Fibroblast of gingiva (primary cell): ENCODE data around the gene SRSF12.

ENCODE experiments used
- DNase-seq: peaks from one replicate; pipeline ENCODE4 v3.0.0-alpha.2; 2011; ENCODE audit warnings: low read depth

SRSF12 gene

DNA sequence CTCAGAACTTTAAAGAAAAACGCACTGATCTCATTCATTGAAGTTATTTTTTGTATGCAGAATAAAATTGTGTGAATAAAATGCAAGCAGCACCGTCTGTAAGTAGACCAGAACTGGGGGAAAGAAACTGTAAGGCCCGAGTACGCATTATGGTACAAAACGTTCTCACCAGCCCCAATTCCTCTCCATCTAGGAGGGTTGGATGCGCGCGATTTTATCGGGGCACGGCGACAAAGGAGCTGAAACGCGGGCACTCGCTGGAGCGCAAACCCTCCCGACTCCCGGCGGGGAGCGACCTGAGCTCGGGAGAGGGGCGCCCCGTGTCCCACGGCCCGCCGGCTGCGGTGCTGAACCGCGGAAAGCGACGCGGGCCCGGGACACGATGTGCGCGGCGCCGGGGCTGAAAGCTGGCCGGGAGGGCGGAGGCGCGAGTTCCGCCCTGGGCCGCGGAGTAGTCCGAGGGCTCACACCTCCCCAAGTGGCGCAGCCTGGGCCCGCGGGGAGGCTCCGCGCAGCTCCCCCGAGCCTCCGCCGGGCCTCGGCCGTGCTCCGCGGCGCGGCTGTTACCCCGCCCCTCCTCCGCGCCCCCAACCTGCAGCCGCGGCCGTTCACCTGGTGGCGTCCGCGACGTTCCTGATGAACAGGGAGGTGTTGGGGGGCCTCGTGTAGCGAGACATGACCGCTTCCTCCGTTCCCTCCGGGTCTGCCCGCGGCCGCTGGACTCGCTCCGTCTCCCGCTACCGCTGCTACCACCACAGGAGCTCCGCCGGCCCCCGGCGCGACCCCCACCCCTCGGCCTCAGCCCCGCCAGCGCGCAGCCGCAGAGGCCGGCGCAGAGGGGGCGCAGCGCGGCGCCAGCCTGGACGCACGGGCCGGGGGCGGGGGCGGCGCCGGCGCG is at the start of gene SRSF12:
SRSF12 (minus strand) TSS at position 861 of the 898 bp plus-strand sequence; CDS start at position 677, 184 bp downstream.
- DNase-seq, result peak; percentile 20

DNA sequence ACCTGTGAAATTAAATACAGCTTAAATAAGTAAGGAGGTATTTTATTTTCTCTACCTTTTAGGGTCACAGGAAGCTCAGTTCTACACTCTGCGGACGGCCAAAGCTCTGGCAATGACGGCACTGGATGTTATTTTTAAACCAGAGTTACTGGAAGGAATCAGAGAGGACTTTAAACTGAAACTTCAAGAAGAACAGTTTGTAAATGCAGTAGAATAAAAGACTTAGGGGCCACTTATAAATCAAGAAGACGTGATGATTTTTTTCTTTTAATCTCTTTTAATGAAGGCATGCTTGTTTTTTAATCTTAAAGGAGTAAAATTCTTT is 44.1 kb upstream of the SRSF12 start:
- DNase-seq, result no peak

DNA sequence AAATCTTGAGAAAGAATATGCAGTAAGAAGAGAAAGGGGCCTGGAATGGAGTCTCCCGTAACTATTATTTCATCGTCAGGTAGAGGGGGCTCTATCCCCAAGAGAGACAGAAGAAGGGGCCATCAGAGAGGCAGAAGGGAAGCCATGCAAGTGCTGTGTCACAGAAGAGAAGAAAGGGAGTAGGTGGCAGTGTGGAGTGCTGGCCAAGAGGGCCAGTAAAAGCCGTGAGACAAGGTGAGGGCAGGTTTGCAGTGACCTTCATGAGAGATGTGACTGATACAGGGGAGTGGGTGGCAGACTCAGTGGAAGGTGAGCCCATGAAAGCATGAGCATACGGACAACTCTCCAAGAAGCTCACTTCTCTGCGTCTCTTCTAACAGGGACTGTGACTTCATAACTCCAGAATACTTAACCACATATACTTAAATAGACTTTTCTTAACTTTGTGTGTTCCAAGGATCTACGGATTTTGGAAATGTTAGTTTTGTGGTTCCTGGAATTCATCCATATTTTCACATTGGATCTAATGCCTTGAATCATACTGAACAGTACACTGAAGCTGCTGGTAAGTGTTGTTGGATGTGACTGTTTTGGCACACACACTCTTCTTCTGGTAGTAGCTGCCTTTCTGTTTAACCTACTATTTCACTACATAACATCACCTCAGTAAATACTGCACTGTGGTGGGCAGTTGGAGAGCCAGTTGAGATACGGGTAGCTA is 43.6 kb upstream of the SRSF12 start:
- DNase-seq, result no peak

DNA sequence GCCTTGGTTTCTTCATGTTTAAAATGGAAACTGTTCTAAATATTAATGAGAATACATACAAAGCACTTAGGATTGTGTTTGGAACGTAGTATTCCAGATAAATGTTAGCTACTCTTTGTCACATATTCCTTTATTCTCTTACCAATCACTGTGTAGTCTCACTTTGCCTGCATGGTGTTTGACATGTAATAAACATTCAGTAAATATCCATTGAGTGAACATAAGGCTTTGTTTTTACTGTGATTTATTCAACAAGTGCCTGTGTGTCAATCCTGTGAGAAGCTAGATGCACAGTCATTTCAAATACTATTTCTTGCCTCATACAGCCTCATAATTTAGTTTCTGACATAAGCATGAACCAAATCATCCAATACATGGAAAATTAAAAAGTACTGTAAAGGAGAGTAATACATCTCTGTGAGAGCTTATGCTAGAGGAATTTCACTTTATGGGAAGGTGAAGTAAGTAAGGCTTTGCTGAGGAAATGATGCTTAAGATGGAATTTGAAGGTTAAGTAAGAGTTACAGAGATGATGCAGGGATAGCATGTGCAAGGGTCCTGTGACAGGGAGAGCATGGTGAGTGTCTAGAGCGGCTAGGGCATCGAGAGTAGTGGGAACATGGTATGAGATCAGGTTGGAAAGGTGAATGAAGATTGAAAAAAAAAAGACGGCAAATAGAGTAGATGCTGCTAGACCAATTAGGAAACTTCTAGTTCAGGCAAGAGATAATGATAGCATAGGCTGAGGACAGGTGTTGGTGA is 42.6 kb upstream of the SRSF12 start:
- no peak for DNase-seq

DNA sequence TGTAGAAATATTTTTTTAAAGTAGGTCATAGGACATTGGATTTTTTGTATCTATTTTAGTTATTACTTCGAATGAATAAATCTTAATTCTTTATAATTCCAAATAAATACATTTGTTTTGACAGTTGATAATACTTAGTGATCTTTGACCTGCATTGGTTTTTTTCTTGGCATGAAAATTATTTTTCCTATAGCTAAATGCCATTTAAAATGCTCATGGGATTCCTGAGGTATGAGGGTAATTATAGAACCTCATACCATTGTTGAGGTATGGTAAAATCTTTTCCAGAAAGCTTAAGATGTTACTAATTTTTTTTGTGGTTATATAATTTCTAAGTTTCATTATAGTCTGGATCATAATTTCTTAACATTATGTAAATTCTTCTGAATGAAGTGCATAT is 36.3 kb upstream of the SRSF12 start:
- DNase-seq, result no peak

DNA sequence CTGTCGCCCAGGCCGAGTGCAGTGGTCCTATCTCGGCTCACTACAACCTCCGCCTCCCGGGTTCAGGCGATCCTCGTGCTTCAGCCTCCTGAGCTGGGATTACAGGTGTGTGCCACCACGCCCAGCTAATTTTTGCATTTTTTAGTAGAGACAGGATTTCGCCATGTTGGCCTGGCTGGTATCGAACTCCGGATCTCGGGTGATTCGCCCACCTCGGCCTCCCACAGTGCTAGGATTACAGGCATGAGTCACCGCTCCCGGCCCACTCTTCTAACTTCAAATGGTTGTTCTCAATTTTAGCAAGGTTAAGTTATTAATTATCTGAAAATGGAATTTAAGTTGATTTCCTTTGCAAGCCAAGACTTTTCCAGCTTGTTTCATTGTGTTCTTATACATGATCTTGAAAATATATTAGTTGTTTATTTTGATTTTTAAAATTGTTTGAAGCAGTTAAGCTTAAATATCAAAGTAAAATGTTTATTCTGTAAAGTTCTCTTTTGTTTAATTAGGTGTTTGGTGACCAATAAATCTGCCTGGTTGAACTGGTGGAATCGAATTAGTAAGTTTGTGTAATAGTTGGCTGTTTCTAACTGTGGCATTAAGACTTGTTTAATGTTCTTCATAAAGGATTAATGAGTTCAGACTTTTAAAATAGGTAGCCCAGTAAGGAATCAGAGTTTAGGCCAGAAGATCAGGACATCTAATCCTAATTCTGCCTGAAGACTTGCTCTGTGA is 30.3 kb upstream of the SRSF12 start:
- no peak for DNase-seq

DNA sequence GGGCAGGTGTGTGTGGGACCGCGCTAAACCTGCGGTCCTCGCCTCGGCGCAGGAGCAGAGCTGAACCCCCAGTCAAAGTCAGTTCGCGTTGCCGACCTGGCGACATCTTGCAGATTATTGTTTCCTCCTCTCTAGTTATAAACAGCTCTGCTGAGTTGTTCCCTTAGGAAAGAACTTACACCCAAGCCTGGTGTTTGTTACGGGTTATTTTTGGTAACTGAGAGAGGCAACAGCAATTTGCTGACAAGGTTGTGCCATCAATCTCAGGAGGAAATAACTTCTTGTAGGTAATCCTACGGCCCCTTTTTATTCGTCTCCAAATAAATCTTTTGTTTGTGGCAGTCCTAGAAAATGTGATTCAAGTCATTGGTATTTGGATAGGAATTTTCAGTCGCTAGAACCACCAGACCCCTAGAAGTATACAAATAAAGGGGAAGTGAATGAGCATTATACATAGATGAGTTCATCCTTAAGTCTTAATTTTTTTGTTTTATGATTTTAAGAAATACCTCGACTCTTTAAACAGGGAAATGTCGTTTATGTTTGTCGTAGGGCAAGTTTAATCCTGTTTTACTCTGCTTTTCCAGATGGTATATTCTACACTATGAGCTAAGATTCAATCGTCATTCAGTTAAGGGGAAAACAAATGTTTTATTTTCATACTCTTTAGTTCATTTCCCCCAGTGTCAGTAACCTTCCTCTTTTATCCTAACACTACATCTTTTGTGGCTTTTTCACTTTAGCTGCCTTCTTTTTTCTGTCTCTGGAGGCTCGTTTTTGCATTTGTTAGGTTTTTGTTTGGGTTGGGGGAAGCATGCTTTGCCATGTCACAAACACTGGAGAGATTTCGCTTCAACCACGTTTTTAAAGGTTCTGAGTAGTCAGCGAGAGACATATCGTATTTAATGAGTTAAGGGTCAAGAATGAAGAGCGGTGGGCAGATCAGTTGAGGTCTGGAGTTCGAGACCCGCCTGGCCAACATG is 29.1 kb upstream of the SRSF12 start:
- DNase-seq, result no peak

DNA sequence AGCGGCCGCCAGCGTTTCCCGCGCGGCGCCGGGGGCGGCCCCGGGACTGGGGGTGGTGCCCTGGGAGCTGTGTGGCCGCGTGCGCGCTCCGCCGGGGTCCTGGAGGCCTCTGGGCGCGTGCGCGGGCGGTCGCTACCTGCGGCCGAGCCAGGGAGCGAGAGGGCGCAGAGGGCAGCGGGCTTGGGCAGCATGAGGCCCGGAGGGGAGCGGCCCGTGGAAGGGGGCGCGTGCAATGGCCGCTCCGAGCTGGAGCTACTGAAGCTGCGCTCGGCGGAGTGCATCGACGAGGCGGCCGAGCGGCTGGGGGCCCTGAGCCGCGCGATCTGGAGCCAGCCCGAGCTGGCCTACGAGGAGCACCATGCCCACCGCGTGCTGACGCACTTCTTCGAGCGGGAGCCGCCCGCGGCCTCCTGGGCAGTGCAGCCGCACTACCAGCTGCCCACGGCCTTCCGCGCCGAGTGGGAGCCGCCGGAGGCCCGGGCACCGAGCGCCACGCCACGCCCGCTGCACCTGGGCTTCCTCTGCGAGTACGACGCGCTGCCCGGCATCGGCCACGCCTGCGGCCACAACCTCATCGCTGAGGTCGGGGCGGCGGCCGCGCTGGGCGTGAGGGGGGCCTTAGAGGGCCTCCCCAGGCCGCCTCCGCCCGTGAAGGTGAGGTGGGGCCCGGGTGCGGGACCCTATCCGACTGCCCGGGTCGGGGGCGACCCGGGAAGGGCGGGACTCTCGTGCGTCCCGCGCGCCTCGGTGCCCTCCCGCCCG is 28.3 kb upstream of the SRSF12 start, which contains the start of gene PM20D2:
PM20D2 (plus strand) TSS at position 100 of the 762 bp plus-strand sequence; CDS start at position 190, 90 bp downstream.
- DNase-seq, result peak; percentile 27

DNA sequence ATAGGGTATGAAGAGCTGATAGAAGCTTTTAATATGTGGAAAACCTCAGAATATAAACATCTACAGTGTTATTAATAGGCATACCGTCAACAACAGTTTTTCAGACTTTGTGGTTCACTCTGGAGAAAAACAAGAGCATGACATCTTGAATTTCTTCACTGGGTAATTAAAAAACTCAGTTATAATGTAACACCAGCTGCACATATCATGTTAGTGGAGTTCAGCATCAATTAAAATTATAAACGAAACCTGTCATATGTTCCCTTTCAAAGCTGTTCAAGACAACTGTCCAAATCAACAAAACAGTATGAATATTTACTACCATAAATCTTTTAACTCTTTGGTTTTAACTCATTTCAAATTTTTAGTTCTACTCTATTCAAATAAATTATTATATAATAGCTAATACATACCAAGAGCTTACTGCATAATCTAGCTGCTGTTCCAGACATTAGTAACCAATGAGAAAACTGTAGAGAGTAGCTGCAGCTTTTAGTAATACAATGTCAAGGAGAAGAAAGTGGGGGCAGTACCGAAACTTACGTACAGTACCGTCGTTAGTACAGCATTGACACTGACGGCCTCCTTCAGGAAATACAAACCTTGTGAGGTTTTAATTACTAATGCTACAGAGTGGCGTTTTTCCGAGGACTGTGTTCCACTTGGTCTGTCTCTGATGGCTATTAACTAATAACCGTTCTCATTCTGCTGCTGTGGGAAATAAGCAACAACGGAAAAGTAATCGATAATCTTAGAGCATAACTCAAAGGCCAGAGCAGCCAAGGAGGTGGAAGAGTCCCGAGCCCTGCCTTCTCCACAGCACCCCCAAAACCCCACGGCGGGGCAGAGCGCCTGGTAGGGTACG is 27.5 kb upstream of the SRSF12 start:
- DNase-seq, result no peak

DNA sequence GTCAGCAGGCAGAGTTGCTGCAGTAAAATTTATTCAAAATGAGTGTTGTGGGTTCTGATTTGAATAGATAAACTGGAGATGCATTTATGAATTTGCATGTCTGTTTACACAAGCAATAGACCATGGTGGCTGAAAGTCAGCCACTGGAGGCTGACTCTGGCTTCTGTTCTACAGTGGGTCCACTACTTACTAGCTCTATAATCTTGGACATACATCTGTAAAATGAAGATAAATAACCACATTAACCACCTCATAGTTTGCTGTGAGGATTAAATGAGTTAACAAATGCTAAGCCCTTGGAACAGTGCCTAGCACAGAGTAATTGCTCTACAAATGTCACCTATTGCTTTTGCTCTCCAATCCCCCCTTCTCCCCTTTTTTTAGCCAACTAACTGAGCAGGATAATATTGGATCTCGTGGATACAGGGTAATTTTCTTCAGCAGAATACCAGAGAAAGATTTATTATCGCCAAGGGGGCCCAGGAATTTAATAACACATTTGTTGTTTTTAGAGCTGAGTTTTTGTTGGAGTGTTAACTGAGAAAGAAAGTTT is 26.6 kb upstream of the SRSF12 start:
- DNase-seq, result no peak

DNA sequence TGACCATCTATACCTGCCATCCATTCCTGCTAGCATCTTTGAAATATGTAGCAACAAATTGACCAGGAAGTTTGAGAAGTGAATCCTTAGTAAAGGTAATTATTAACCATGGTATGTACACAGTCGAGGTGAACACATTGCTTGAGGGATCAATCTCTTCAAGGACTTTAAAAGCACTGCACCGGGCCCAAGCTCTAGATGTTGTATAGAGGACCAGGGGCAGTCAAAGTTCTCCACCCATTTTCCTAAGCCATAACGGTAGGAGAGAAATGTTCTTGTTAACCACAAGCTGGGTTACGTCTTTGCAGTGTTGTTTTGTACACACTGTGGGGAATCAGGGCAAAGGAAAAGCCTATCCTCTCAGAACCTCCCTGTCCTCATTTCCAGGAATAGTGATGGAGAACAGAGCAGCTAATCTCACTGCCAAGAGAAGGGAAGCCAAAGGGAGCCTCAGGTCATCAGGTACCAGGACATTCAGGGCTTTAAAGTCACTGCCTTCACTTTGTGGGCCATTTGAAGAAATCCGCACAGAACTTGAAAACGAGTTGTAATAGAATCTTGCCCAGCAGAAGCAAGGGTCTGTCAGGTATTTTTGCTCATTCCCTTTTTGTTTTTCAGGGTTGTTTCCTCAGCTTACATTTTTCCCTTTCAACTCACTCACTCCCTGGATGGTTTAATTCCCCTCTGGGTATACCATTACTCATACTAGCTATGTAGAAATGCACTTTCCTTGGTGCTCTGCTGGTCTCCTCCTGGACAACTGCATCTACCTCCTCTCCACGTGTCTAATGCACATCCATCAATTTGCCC is 22.7 kb upstream of the SRSF12 start:
- DNase-seq, result no peak

DNA sequence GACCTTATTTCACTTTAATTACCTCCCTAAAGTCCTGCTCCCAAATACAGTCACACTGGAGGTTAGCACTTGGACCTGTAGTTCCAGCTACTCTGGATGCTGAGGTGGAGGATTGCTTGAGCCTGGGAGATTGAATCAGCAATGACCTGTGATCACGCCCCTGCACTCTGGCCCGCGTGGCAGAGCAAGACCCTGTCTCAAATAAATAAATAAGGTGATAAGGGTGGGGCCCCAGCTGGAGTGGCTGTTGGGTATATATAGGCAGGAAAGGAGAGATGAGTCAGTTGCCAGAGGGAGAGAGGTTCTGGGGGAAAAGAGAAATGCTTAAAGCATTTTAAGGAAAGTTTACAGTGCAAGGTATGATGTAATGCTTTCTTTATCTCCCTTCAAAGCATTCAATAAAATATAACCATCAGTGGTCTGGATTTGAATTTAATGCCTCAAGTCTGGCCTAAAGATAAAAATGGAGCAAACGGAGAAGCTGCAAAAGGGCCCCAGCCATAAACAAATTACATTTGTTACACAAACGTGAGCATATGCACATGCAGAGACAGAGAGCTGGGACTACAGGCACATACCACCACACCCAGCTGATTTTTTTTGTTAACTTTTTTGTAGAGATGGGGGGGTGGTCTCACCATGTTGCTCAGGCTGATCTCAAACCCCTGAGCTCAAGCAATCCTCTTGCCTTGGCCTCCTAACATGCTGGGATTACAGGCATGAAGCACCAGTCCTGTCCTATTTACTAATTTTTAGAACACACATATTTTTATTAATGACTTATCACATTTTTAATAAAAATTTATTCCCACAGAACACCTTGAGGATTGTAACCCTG is 21.9 kb upstream of the SRSF12 start:
- no peak for DNase-seq

DNA sequence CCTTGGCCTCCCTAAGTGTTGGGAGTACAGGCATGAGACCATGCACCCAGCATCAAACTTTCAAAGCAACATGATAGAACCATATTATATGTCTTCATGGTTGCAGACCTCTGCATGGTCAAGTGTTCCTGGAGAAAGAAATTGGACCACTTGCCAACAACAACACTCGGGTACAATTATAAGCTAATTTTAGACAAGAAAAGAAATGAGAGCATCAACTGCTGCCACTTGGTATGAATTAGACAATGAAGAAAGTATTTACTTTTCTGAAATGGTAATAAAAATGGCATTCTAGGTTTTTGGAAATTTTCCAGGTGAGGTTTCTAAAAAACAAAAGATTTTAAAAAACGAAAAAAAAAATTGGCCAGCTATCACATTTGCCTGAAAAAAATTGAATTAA is 20.3 kb upstream of the SRSF12 start:
- DNase-seq, result no peak

DNA sequence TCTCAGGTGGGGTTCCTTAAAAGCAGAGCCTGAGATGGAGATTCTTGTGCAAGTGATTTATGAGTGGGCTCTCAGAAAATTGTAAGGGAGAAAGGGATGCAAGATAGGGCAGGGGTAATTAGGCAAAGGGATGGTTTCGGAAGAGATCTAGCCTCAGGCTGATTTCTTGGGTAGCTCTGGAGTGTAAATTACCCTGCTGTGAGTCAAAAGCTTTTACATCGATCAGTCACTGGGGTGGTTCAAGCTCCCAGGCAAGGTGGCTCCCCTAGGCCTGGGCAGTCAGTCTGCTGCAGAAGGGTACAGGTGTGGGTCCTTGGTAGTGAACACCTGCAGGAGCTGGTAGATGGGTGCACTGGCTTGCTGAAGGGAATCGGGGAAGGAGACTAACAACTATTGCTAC is 16.9 kb upstream of the SRSF12 start:
- DNase-seq, result no peak

DNA sequence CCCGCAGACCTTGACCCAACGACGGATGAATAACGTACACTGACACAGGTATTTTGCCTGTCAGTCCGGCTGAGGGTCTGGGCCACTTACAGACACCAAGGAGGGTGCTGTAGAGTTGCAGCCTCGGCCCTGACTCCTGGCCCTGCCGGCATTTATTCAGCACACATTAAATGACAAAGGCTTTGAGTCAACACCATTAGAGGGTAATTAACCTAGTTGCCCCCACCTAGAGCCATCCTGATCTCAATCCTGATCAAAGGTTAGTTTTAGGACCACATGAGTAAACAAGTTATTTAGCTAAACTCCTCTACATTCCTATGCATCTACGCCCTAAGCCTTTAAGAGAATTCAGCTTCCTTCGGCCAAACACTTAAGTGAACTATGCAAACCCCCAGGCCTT is 16.1 kb upstream of the SRSF12 start:
- DNase-seq, result no peak

DNA sequence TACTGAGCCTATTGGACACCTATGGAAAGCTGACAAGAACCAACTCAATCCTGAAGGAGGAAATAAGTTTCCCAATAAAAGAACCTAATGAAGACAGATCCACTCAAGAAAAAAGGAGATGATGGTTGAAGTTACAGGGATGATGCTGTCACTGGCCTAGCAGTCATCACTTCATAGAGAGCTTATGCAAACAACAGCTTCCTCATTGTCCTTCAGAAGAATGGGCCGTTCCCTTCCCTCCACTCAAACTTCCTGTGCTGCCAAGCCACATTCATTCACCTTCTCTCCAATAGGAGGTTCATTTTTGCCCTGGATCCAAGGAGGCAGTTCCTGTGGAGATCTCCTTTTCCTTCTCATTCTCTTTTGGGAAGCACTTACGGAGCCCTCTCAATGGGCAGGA is 14.2 kb upstream of the SRSF12 start:
- DNase-seq, result no peak

DNA sequence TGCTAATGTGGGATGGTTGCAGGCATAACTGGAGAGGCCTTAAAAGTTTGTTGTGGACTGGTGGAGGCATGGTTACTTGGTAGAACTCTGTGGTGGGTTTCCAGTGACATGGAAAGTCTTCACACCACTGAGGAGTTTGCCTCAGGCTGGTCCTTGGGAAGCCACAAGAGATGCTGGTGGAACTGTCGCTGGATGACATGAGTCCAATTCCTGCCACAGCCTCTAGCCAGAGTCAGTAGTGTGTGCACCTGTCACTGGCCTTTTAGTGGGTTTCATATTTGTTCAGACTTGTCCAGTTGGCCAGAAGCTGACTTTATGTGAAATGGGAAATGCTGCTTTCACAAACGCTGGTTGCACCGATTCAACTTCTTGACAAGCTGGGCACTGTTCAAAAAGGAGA is 13.7 kb upstream of the SRSF12 start:
- DNase-seq, result no peak
